Measurements from ENCODE around the gene NHSL2. TPM values are rescaled to one million over a fixed set of nuclear protein-coding genes. Genes with fewer than 3 reads are reported as not detected.
"Not testable (repeated sequence)": the region's sequence is repeated elsewhere in the genome, so short reads cannot be mapped to it uniquely, and the experiment has no call there.

NHSL2 gene
- total RNA-seq, 4 donors from 2014 or later: 1.6 to 6.0 (median 3.6) TPM

- Histone ChIP-seq H3K4me1 (peaks cover 0 to 2% (median 0%) of the 10 kb centered on the region in 4 donors), H3K27me3 (no peaks in the 10 kb centered on the region), H3K9me3 (no peaks in the 10 kb centered on the region), H3K36me3 (no peaks in the 10 kb centered on the region), H3K4me3 (no peak overlapping the region), H3K27ac (no peak overlapping the region)
- TF ChIP-seq POLR2A (IDR thresholded peaks at IDR 0.05) (no peak), CTCF (IDR thresholded peaks at IDR 0.05) (no peak), EP300 (IDR thresholded peaks at IDR 0.05; ENCODE audit: low read depth) (no peak), POLR2AphosphoS5 (IDR thresholded peaks at IDR 0.05) (no peak)
- intact Hi-C loops (cut with DNase I; ENCODE audit: low total_unique reads): no loop called here
- 77% methylated on average over 5 of the region's 5 CpGs; no CpG with 5 or more reads in 1 of the 2 donors for WGBS, 2 donors (ENCODE audit: low coverage in 1 of 2)
- no peak for DNase-seq
- in situ Hi-C loops (cut with MboI; ENCODE audit: low pct_ligation_motif_present in 1 of 4, low pct_unique_long_range_greater_than_20kb in 1 of 4, low sequenced_read_pairs in 3 of 4): no loop called here
Observed at GRCh38 chrX:72053508-72053907, 142.9 kb downstream of the NHSL2 start.

GRCh38 chrX:72054779-72055489 is 144.3 kb downstream of the NHSL2 start:
- H3K27ac ChIP-seq: no peak overlapping the region
- no peaks in the 10 kb centered on the region for H3K36me3 ChIP-seq
- intact Hi-C loops (cut with DNase I; ENCODE audit: low total_unique reads) (no loop called here), in situ Hi-C loops (cut with MboI; ENCODE audit: low pct_ligation_motif_present in 1 of 4, low pct_unique_long_range_greater_than_20kb in 1 of 4, low sequenced_read_pairs in 3 of 4) (no loop called here)
- H3K27me3 ChIP-seq: no peaks in the 10 kb centered on the region
- DNase-seq: no peak
- no peaks in the 10 kb centered on the region for H3K4me1 ChIP-seq
- H3K4me3 ChIP-seq: no peak overlapping the region
- no peak for TF ChIP-seq POLR2AphosphoS5 (IDR thresholded peaks at IDR 0.05)
- no peak for TF ChIP-seq EP300 (IDR thresholded peaks at IDR 0.05; ENCODE audit: low read depth)
- no peak for TF ChIP-seq CTCF (IDR thresholded peaks at IDR 0.05)
- TF ChIP-seq POLR2A (IDR thresholded peaks at IDR 0.05): no peak
- H3K9me3 ChIP-seq: no peaks in the 10 kb centered on the region
- WGBS, 2 donors (ENCODE audit: low coverage in 1 of 2): 78 to 100% methylated on average over 2 to 19 of the region's 19 CpGs

- H3K4me3 ChIP-seq: no peak overlapping the region
- intact Hi-C loops (cut with DNase I; ENCODE audit: low total_unique reads): no loop called here
- no peak for DNase-seq
- no peaks in the 10 kb centered on the region for H3K9me3 ChIP-seq
- H3K27me3 ChIP-seq: no peaks in the 10 kb centered on the region
- WGBS, 2 donors (ENCODE audit: low coverage in 1 of 2): 39% methylated on average over 4 of the region's 4 CpGs; no CpG with 5 or more reads in 1 of the 2 donors
- TF ChIP-seq CTCF (IDR thresholded peaks at IDR 0.05) (no peak), POLR2A (IDR thresholded peaks at IDR 0.05) (no peak), POLR2AphosphoS5 (IDR thresholded peaks at IDR 0.05) (no peak), EP300 (IDR thresholded peaks at IDR 0.05; ENCODE audit: low read depth) (no peak)
- H3K4me1 ChIP-seq: no peaks in the 10 kb centered on the region
- in situ Hi-C loops (cut with MboI; ENCODE audit: low pct_ligation_motif_present in 1 of 4, low pct_unique_long_range_greater_than_20kb in 1 of 4, low sequenced_read_pairs in 3 of 4): no loop called here
- H3K27ac ChIP-seq: no peak overlapping the region
- H3K36me3 ChIP-seq: no peaks in the 10 kb centered on the region
Observed at GRCh38 chrX:72057331-72057730, 146.7 kb downstream of the NHSL2 start.

GRCh38 chrX:72057849-72058248 is 147.2 kb downstream of the NHSL2 start:
- in situ Hi-C loops (cut with MboI; ENCODE audit: low pct_ligation_motif_present in 1 of 4, low pct_unique_long_range_greater_than_20kb in 1 of 4, low sequenced_read_pairs in 3 of 4): no loop called here
- H3K9me3 ChIP-seq: no peaks in the 10 kb centered on the region
- 37 to 50% methylated on average over 1 of the region's 1 CpG for WGBS, 2 donors (ENCODE audit: low coverage in 1 of 2)

GRCh38 chrX:72058346-72058745 is 147.7 kb downstream of the NHSL2 start:
- in situ Hi-C loops (cut with MboI; ENCODE audit: low pct_ligation_motif_present in 1 of 4, low pct_unique_long_range_greater_than_20kb in 1 of 4, low sequenced_read_pairs in 3 of 4); H3K4me3 ChIP-seq; H3K36me3 ChIP-seq; H3K27ac ChIP-seq; intact Hi-C loops (cut with DNase I; ENCODE audit: low total_unique reads); H3K4me1 ChIP-seq; H3K27me3 ChIP-seq; DNase-seq; H3K9me3 ChIP-seq: not testable (repeated sequence)
- 84 to 89% methylated on average over 10 to 15 of the region's 15 CpGs for WGBS, 2 donors (ENCODE audit: low coverage in 1 of 2)

More at GRCh38 chrX:72057849-72058248, 147.2 kb downstream of the NHSL2 start:
- Histone ChIP-seq H3K27ac (no peak overlapping the region), H3K4me3 (no peak overlapping the region), H3K4me1 (no peaks in the 10 kb centered on the region), H3K27me3 (no peaks in the 10 kb centered on the region), H3K36me3 (no peaks in the 10 kb centered on the region)
- no peak for TF ChIP-seq POLR2AphosphoS5 (IDR thresholded peaks at IDR 0.05)
- TF ChIP-seq EP300 (IDR thresholded peaks at IDR 0.05; ENCODE audit: low read depth): no peak
- no peak for TF ChIP-seq CTCF (IDR thresholded peaks at IDR 0.05)
- TF ChIP-seq POLR2A (IDR thresholded peaks at IDR 0.05): no peak
- DNase-seq: no peak
- intact Hi-C loops (cut with DNase I; ENCODE audit: low total_unique reads): no loop called here
